Measurements from ENCODE around the gene AHSG.

The AHSG gene

DNA sequence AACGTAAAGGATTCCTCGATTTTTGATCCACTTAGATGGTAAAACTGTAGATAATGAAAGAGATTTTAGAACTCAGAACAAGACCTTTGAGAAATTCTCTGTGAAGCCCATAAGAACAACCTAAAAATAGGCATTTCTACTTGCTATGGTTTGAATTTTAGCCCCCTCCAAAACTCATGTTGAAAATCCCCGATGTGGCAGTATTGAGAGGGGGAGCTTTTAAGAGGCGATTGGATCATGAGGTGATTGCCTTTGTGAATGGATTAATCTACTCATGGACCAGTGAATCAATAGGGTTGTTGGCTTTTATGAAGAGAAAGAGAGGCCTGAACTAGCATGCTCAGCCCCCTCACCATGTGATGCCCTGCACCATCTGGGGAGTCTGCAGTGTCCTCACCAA lies 20.2 kb upstream of the AHSG start:
- no peak for DNase-seq

- DNase-seq: no peak
Measured at GRCh38 chr3:186593862-186594261, 19.0 kb upstream of the AHSG start.

DNA sequence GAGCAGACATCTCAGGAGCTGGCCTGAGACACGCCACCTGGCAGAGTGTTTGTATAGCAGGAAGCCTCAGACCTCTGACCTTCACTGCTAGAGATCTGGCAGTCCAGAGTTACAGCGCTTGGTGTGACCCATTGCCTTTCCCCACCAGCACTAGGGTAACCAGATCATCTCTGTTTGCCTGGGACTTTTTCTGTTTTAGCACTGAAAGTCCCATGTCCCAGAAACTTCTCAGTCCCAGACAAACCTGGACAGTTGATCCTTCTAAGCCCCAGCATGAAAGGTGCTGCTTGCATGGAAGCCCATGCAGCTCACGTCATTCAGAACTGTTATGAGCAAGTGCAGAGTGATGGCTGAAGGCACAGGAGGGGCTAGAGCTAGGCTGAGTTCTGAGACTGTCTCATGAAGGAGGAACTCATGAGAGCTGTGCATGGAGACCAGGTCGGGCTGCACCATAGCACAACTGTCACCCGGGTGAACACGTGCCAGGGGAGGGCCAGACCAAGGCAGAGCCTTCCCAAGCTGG lies 18.2 kb upstream of the AHSG start:
- no peak for DNase-seq

DNA sequence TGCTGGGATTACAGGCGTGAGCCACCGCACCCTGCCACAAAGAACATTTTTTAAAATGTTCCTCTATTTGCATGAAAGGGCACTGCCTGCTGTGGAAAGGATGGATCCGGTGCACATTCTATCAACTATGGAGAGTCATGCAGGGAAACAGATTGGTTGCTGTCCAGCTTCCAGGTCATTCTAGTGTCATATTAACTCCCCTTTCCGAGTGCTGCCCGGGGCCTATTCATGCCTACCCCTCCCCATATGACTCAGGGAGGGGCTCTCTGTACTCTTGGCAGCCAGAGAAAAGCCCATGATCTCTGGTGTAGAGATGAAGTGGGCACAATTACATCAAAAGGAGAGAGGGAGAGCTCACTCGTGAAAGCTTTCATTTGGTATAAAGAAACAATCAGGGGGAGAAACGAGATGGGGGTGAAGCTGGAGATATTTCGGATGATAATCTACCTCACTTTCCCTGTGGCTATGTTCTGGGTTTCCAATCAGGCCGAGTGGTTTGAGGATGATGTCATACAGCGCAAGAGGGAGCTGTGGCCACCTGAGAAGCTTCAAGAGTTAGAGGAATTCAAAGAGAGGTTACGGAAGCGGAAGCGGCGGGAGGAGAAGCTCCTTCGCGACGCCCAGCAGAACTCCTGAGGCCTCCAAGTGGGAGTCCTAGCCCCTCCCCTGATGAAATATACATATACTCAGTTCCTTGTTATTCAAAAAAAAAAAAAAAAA lies 16.1 kb upstream of the AHSG start:
- DNase-seq: no peak

GRCh38 chr3:186598108-186598784 lies 14.6 kb upstream of the AHSG start:
- no peak for DNase-seq

GRCh38 chr3:186598794-186599141 lies 14.1 kb upstream of the AHSG start:
- DNase-seq: no peak

GRCh38 chr3:186599142-186599784 lies 13.6 kb upstream of the AHSG start:
- no peak for DNase-seq

GRCh38 chr3:186599785-186600166 lies 13.1 kb upstream of the AHSG start:
- no peak for DNase-seq

GRCh38 chr3:186600896-186601295 lies 12.0 kb upstream of the AHSG start:
- no peak for DNase-seq

- DNase-seq: no peak
Measured at GRCh38 chr3:186603159-186603558, 9.7 kb upstream of the AHSG start.

- DNase-seq: no peak
Measured at GRCh38 chr3:186605078-186605477, 7.8 kb upstream of the AHSG start.

DNA sequence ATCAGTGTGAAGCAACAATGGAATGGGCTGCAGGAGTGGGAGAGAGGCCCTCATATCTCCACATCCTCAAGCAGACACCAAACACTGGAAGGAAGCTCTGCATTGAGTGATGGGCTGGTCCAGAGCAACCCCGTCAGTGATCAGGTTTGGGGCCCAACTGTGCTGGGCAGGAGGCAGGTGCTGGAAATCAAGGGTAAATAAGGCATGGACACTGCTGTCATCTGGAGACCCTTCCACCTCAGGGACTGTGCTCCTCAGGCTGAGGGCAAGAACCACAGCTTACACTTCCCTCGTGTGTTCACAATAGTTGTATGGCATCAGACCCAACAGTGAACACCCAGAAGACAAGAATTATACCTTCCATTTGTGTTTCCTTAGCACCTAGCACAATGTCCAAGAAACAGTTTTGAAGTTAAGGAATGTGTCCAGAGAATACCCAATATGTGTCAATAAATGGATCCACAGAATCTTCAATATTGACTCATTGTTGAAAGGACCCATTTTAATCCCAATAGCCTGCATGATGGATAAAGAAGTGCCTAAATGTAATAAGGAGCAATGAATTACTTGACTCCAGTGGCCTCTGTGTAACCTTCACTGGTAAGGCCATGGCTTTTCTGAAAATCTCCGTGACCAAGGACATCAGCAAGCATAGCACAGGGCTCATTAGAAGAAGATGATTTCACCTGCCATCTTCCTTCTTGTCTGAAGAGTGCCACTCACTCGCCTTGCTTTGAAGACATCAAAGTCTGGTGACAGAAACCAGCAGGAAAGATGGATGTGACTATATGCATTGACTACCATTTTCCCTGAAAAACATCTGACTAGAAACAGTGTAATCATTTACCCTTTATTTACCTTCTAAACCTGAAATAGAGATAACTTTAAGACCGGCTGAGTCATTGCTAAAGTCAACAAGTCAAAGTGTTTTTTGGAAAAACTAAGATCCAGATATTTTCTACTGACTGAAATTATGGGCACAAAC lies 7.0 kb upstream of the AHSG start:
- no peak for DNase-seq

- DNase-seq: no peak
Measured at GRCh38 chr3:186608624-186609215, 4.1 kb upstream of the AHSG start.

GRCh38 chr3:186609247-186609868 lies 3.5 kb upstream of the AHSG start:
- DNase-seq: no peak

DNA sequence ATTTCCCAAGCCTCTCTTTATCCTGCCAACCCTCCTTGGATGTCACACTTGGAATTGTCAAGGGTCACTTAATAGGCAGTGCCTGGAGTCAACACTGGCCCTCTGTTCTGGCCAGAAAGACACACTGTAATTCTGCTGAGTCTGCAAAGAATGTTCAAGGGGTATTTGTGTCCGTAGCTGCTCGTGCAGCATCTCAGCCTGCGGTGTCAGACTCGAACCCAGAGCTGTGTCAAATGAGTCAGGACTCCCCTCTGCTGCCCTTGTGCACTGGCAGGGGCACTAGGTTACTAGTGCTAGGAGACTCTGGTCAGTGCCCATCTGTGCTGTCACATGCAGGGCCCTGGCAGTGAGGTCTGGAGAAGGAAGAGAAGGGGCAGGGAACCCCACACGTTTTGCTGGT lies 795 bp upstream of the AHSG start:
- no peak for DNase-seq

- DNase-seq: no peak
Measured at GRCh38 chr3:186613637-186614265, 891 bp downstream of the AHSG start.

DNA sequence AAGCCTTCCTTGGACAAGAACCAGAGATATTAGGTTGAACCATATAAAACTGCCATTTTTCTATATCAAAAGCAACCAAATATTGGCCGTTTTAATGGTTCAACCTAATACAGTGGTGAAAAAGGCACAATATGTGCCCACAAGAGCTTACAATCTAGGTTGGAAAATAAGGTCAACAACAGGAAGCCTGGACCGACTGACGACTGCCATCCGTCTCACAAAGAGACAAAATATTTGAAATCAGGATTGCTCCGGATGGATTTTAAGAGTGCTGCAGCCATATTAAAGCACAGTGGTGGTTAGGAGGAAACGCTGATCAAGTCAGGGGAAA lies 1.4 kb downstream of the AHSG start:
- no peak for DNase-seq

DNA sequence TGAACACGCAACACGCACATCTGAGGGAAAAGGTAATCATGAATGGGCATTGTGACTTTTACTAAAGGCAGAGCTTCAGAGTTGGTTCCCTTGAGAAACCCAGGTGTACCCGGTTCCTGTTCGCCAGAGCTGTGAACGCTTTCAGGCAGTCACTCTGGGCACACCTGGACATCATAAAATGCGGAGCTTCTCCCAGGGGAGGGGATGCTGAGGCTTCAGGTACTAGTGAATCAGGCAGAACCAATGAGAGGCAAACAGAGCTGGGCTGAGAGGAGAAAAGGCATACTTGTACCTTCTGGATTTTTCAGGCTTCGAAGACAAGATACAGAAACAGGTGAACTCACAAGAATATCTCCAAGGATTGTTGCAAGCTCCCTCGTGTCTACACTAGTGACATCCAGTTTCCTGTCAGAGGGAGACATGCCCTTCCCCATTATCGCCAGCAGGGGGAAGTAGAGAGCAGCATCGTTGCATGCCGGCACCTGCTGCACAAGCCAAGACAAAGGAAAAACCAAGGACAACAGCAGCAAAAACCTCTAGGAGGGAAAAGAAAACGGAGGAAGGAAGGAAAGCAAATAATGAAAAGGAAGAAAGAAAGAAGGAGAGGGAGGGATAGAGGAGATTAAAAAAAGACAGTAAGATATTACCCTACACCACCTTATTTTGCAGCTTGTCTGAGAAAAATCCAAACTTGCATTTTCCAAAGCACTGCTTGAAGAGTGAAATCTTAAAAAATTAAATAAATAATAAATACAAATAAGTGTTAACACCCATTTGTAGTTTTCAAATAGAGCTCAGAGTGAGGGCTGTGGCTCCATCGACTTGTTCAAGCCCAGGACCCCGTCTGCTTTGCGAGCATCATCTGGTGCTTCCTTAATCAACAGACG lies 2.0 kb downstream of the AHSG start:
- peak in 53 of 56 donors; percentile 2 to 88 (median 57) for DNase-seq

DNA sequence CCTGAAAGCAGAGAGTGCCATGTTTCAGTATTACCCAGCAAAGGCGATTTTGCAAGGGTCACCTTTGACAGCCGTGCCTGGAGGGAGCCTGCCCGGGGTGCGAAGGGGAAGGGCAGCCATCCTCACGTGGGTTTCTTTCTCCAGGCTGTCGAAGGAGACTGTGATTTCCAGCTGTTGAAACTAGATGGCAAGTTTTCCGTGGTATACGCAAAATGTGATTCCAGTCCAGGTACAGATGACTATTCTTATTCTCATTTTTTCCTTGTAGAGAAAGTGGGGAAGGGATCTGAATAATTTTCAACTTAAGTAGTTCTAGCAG lies 3.4 kb downstream of the AHSG start:
- no peak for DNase-seq

Measured in nucleus accumbens (tissue), 56 donors.